Lower lobe of right lung (tissue), 2 donors: ENCODE results near the gene TNFSF10. TPM values are rescaled to one million over a fixed set of nuclear protein-coding genes. Genes with fewer than 3 reads are reported as not detected.

Experiments
- ATAC-seq, 2 donors: fragments of 200-7000 bp; cut with Tn5 transposase; one replicate each; pipeline ENCODE4 v1.9.1; 2020 to 2022; ENCODE audit warnings: mild to moderate bottlenecking in 2 of 2, moderate library complexity in 2 of 2
- DNase-seq: peaks from one replicate; pipeline ENCODE4 v3.0.0-alpha.2; 2020
- H3K27ac ChIP-seq: fragments of 200-600 bp; one replicate; pipeline ENCODE4 v1.8.0; 2022
- H3K27me3 ChIP-seq: fragments of 200-600 bp; one replicate; pipeline ENCODE4 v1.8.0; 2022; ENCODE audit warnings: low read depth
- H3K36me3 ChIP-seq: fragments of 200-600 bp; one replicate; pipeline ENCODE4 v1.8.0; 2022; ENCODE audit warnings: mild to moderate bottlenecking
- H3K4me1 ChIP-seq: fragments of 200-600 bp; one replicate; pipeline ENCODE4 v1.8.0; 2022
- H3K4me3 ChIP-seq: fragments of 200-600 bp; one replicate; pipeline ENCODE4 v1.8.0; 2022; ENCODE audit warnings: mild to moderate bottlenecking
- H3K9me3 ChIP-seq: fragments of 200-600 bp; one replicate; pipeline ENCODE4 v1.8.0; 2022
- CTCF ChIP-seq: fragments of 200-600 bp; IDR thresholded peaks from one replicate; pipeline ENCODE4 v1.8.0; 2022; ENCODE audit warnings: antibody characterized with exemption, mild to moderate bottlenecking
- intact Hi-C: fragments of 100-400 bp; cut with DNase I; formaldehyde crosslinking; loops from one replicate; pipeline ENCODE4 v1.11.0; 2022
- total RNA-seq: library from RNA; stranded (reverse); fragmentation: NEBNext Ultra II Directional; extraction: Animal tissue kit (Norgen Biotek cat#: 25700); gene quantifications from one replicate; pipeline ENCODE4 v1.2.1, GENCODE V29; 2021
- donor health status: DM: no; HTN: yes; CAD: no; lungs with severe emphysema.

Gene TNFSF10
- total RNA-seq, 1 donor from 2014 or later: 168 TPM

- ATAC-seq: no peak
- TF ChIP-seq CTCF: no peak
- DNase-seq: no peak
- intact Hi-C loops: no loop called here
- Histone ChIP-seq H3K27me3 (no peaks in the 10 kb centered on the region), H3K9me3 (no peaks in the 10 kb centered on the region), H3K27ac (no peak overlapping the region), H3K36me3 (no peaks in the 10 kb centered on the region), H3K4me3 (no peak overlapping the region), H3K4me1 (peaks cover 30% of the 10 kb centered on the region)
These were observed 25.9 kb upstream of the TNFSF10 start for GRCh38 chr3:172549144-172549543.

GRCh38 chr3:172546628-172547214 lies 23.5 kb upstream of the TNFSF10 start:
- TF ChIP-seq CTCF: no peak
- ATAC-seq: peak in 1 of 2 donors; percentile 17
- no peak for DNase-seq
- intact Hi-C loops: no loop called here
- peaks cover 34% of the 10 kb centered on the region for H3K4me1 ChIP-seq
- H3K9me3 ChIP-seq: no peaks in the 10 kb centered on the region
- no peaks in the 10 kb centered on the region for H3K27me3 ChIP-seq
- peak overlapping the region; percentile 14 for H3K27ac ChIP-seq
- H3K36me3 ChIP-seq: no peaks in the 10 kb centered on the region
- H3K4me3 ChIP-seq: no peak overlapping the region

GRCh38 chr3:172546105-172546504 lies 22.9 kb upstream of the TNFSF10 start:
- intact Hi-C loops: no loop called here
- DNase-seq (no peak), ATAC-seq (no peak)
- no peaks in the 10 kb centered on the region for H3K9me3 ChIP-seq
- TF ChIP-seq CTCF: no peak
- peaks cover 37% of the 10 kb centered on the region for H3K4me1 ChIP-seq
- H3K4me3 ChIP-seq: no peak overlapping the region
- H3K36me3 ChIP-seq: no peaks in the 10 kb centered on the region
- peak overlapping the region; percentile 14 for H3K27ac ChIP-seq
- no peaks in the 10 kb centered on the region for H3K27me3 ChIP-seq

GRCh38 chr3:172544404-172544803 lies 21.2 kb upstream of the TNFSF10 start:
- no peak for DNase-seq
- Histone ChIP-seq H3K27me3 (no peaks in the 10 kb centered on the region), H3K4me3 (no peak overlapping the region), H3K36me3 (no peaks in the 10 kb centered on the region), H3K4me1 (peaks cover 37% of the 10 kb centered on the region), H3K9me3 (no peaks in the 10 kb centered on the region), H3K27ac (no peak overlapping the region)
- intact Hi-C loops: no loop called here
- no peak for ATAC-seq
- TF ChIP-seq CTCF: no peak

- H3K9me3 ChIP-seq: no peaks in the 10 kb centered on the region
- intact Hi-C loops: no loop called here
- H3K4me3 ChIP-seq: no peak overlapping the region
- no peak overlapping the region for H3K27ac ChIP-seq
- no peak for ATAC-seq
- no peaks in the 10 kb centered on the region for H3K27me3 ChIP-seq
- no peak for TF ChIP-seq CTCF
- no peaks in the 10 kb centered on the region for H3K36me3 ChIP-seq
- H3K4me1 ChIP-seq: peaks cover 36% of the 10 kb centered on the region
- no peak for DNase-seq
These were observed 20.7 kb upstream of the TNFSF10 start for GRCh38 chr3:172543884-172544283.
